Suprapubic skin (tissue), 4 donors: ENCODE results near the gene LYZL2. TPM values are rescaled to one million over a fixed set of nuclear protein-coding genes. Genes with fewer than 3 reads are reported as not detected.
"Not testable (repeated sequence)": the region's sequence is repeated elsewhere in the genome, so short reads cannot be mapped to it uniquely, and the experiment has no call there.

Experiments
- DNase-seq, 2 donors: peaks; one replicate each; pipeline ENCODE4 v3.0.0-alpha.2; 2019; ENCODE audit warnings: low spot score in 2 of 2
- H3K27ac ChIP-seq: fragments of 200-600 bp; sonication (generic); one replicate; pipeline ENCODE4 v1.5.1; 2019
- H3K27me3 ChIP-seq: fragments of 200-600 bp; sonication (generic); one replicate; pipeline ENCODE4 v1.5.1; 2019
- H3K36me3 ChIP-seq: fragments of 200-600 bp; sonication (generic); one replicate; pipeline ENCODE4 v1.5.1; 2019
- H3K4me1 ChIP-seq: fragments of 200-600 bp; sonication (generic); one replicate; pipeline ENCODE4 v1.5.1; 2019
- H3K4me3 ChIP-seq: fragments of 200-600 bp; sonication (generic); one replicate; pipeline ENCODE4 v1.5.1; 2019; ENCODE audit warnings: mild to moderate bottlenecking
- H3K9me3 ChIP-seq: fragments of 200-600 bp; sonication (generic); one replicate; pipeline ENCODE4 v1.5.1; 2019
- CTCF ChIP-seq, 2 donors: fragments of 200-600 bp in 1 of 2; fragments of 450-650 bp in 1 of 2; sonication (generic) in 1 of 2; IDR thresholded peaks; one replicate each; pipeline ENCODE4 v1.5.1; 2016 to 2019; ENCODE audit warnings: antibody characterized with exemption in 2 of 2, mild to moderate bottlenecking in 1 of 2, moderate library complexity in 1 of 2
- EP300 ChIP-seq: sonication (generic); formaldehyde crosslinking; IDR thresholded peaks from one replicate; pipeline ENCODE4 v1.6.1; 2017; ENCODE audit warnings: antibody characterized with exemption
- POLR2A ChIP-seq, 2 donors: fragments of 450-650 bp; IDR thresholded peaks; one replicate each; pipeline ENCODE4 v1.6.1; 2017; ENCODE audit warnings: antibody characterized with exemption in 2 of 2, mild to moderate bottlenecking in 2 of 2, moderate library complexity in 2 of 2
- POLR2AphosphoS5 ChIP-seq, 3 donors: sonication (generic); formaldehyde crosslinking; IDR thresholded peaks; one replicate each; pipeline ENCODE4 v1.6.1; 2017; ENCODE audit warnings: antibody characterized with exemption in 3 of 3
- WGBS: methylation state at CpG from one replicate; pipeline ENCODE4 v1.1.5; 2018; 5-methylcytosine and 5-hydroxymethylcytosine counted together
- total RNA-seq, 4 donors: library from RNA; depleted of rRNA; stranded (reverse); fragments of >200 nt; gene quantifications; one replicate each; pipeline ENCODE4 v1.1.0, GENCODE V29; 2016

Gene LYZL2
- total RNA-seq, 4 donors from 2014 or later = not detected

- WGBS = 56% methylated on average over 8 of the region's 8 CpGs
- H3K27me3 ChIP-seq = peaks cover 12% of the 10 kb centered on the region
- no peak for TF ChIP-seq EP300
- H3K36me3 ChIP-seq = no peaks in the 10 kb centered on the region
- no peak for DNase-seq
- no peak overlapping the region for H3K27ac ChIP-seq
- H3K9me3 ChIP-seq = no peaks in the 10 kb centered on the region
- no peak overlapping the region for H3K4me3 ChIP-seq
- H3K4me1 ChIP-seq = no peaks in the 10 kb centered on the region
Measured at GRCh38 chr10:30647089-30647488, 17.5 kb upstream of the LYZL2 start.

- H3K27me3 ChIP-seq = peaks cover 14% of the 10 kb centered on the region
- H3K4me1 ChIP-seq = no peaks in the 10 kb centered on the region
- TF ChIP-seq CTCF (IDR thresholded peaks at IDR 0.05) (no peak), POLR2AphosphoS5 (IDR thresholded peaks at IDR 0.05) (no peak)
- no peak for DNase-seq
- H3K36me3 ChIP-seq = no peaks in the 10 kb centered on the region
- WGBS = 6% methylated on average over 7 of the region's 15 CpGs
- H3K27ac ChIP-seq = no peak overlapping the region
- H3K9me3 ChIP-seq = no peaks in the 10 kb centered on the region
- H3K4me3 ChIP-seq = no peak overlapping the region
Measured at GRCh38 chr10:30645340-30645827, 15.8 kb upstream of the LYZL2 start.

GRCh38 chr10:30644408-30644861 lies 14.9 kb upstream of the LYZL2 start:
- H3K27me3 ChIP-seq = peaks cover 14% of the 10 kb centered on the region
- H3K4me3 ChIP-seq, DNase-seq, H3K36me3 ChIP-seq, H3K9me3 ChIP-seq, H3K4me1 ChIP-seq, H3K27ac ChIP-seq: not testable (repeated sequence)
- 73% methylated on average over 5 of the region's 5 CpGs for WGBS

- H3K27ac ChIP-seq, H3K4me3 ChIP-seq, H3K36me3 ChIP-seq, H3K4me1 ChIP-seq, H3K9me3 ChIP-seq, DNase-seq: not testable (repeated sequence)
- peaks cover 14% of the 10 kb centered on the region for H3K27me3 ChIP-seq
- WGBS = 73% methylated on average over 12 of the region's 12 CpGs
Measured at GRCh38 chr10:30643557-30644199, 14.1 kb upstream of the LYZL2 start.

GRCh38 chr10:30642856-30643255 lies 13.3 kb upstream of the LYZL2 start:
- not testable (repeated sequence) for H3K27ac ChIP-seq, DNase-seq, H3K4me1 ChIP-seq, H3K9me3 ChIP-seq, H3K4me3 ChIP-seq, H3K36me3 ChIP-seq
- H3K27me3 ChIP-seq = peaks cover 14% of the 10 kb centered on the region
- WGBS = 79% methylated on average over 9 of the region's 13 CpGs

- H3K36me3 ChIP-seq = no peaks in the 10 kb centered on the region
- H3K4me1 ChIP-seq = no peaks in the 10 kb centered on the region
- no peak overlapping the region for H3K4me3 ChIP-seq
- H3K27ac ChIP-seq = no peak overlapping the region
- 46% methylated on average over 6 of the region's 6 CpGs for WGBS
- DNase-seq = no peak
- H3K27me3 ChIP-seq = peaks cover 6% of the 10 kb centered on the region
- no peaks in the 10 kb centered on the region for H3K9me3 ChIP-seq
- TF ChIP-seq EP300 (no peak), CTCF (IDR thresholded peaks at IDR 0.05) (peak; percentile 38 to 85), POLR2A (IDR thresholded peaks at IDR 0.05) (no peak)
Measured at GRCh38 chr10:30639946-30640786, 10.6 kb upstream of the LYZL2 start.

- WGBS = 52% methylated on average over 4 of the region's 4 CpGs
- Histone ChIP-seq H3K36me3 (no peaks in the 10 kb centered on the region), H3K4me3 (no peak overlapping the region), H3K27ac (no peak overlapping the region), H3K4me1 (no peaks in the 10 kb centered on the region), H3K27me3 (peaks cover 6% of the 10 kb centered on the region), H3K9me3 (no peaks in the 10 kb centered on the region)
- TF ChIP-seq POLR2AphosphoS5 (IDR thresholded peaks at IDR 0.05) (no peak), CTCF (IDR thresholded peaks at IDR 0.05) (no peak), EP300 (no peak), POLR2A (IDR thresholded peaks at IDR 0.05) (no peak)
- DNase-seq = no peak
Measured at GRCh38 chr10:30637881-30638467, 8.4 kb upstream of the LYZL2 start.
